Heart left ventricle (tissue), 16 donors: ENCODE measurements around the gene ENTPD8. TPM values are rescaled to one million over a fixed set of nuclear protein-coding genes. Genes with fewer than 3 reads are reported as not detected.
A peak's percentile ranks its signal among the peaks of the same experiment; 100 is the strongest.

Experiments
- ATAC-seq, 4 donors: fragments of 200-7000 bp; cut with Tn5 transposase; one replicate each; pipeline ENCODE4 v1.9.1; 2020 to 2022; ENCODE audit warnings: moderate library complexity in 4 of 4, mild to moderate bottlenecking in 3 of 4, moderate number of reproducible peaks in 1 of 4
- DNase-seq, 5 donors: peaks; one replicate each; pipeline ENCODE4 v3.0.0-alpha.2; 2020
- H3K27ac ChIP-seq, 12 donors: fragments of 200-600 bp; sonication (generic) in 4 of 12; one replicate each; pipeline versions ENCODE4 v1.5.0 to v1.8.0; 2016 to 2022; ENCODE audit warnings: mild to moderate bottlenecking in 2 of 12
- H3K27me3 ChIP-seq, 9 donors: fragments of 200-600 bp; sonication (generic) in 2 of 9; one replicate each; pipeline versions ENCODE4 v1.5.1 to v1.8.0; 2016 to 2022; ENCODE audit warnings: mild to moderate bottlenecking in 3 of 9
- H3K36me3 ChIP-seq, 9 donors: fragments of 200-600 bp; sonication (generic) in 2 of 9; one replicate each; pipeline versions ENCODE4 v1.5.0 to v1.8.0; 2018 to 2022; ENCODE audit warnings: mild to moderate bottlenecking in 2 of 9
- H3K4me1 ChIP-seq, 12 donors: fragments of 200-600 bp; sonication (generic) in 4 of 12; one replicate each; pipeline versions ENCODE4 v1.5.0 to v1.8.0; 2016 to 2022; ENCODE audit warnings: mild to moderate bottlenecking in 3 of 12
- H3K4me3 ChIP-seq, 12 donors: fragments of 200-600 bp; sonication (generic) in 4 of 12; one replicate each; pipeline versions ENCODE4 v1.5.0 to v1.8.0; 2017 to 2022; ENCODE audit warnings: mild to moderate bottlenecking in 9 of 12, moderate library complexity in 4 of 12
- H3K9me3 ChIP-seq, 12 donors: fragments of 200-600 bp; sonication (generic) in 4 of 12; one replicate each; pipeline versions ENCODE4 v1.5.0 to v1.8.0; 2016 to 2022; ENCODE audit warnings: mild to moderate bottlenecking in 1 of 12
- CTCF ChIP-seq, 12 donors: fragments of 200-600 bp; sonication (generic) in 4 of 12; IDR thresholded peaks; one replicate each; pipeline versions ENCODE4 v1.5.0 to v1.8.0; 2018 to 2022; ENCODE audit warnings: antibody characterized with exemption in 12 of 12, mild to moderate bottlenecking in 5 of 12
- POLR2A ChIP-seq, 2 donors: fragments of 450-650 bp; IDR thresholded peaks; one replicate each; pipeline ENCODE4 v1.6.1; 2017; ENCODE audit warnings: antibody characterized with exemption in 2 of 2, mild to moderate bottlenecking in 2 of 2, moderate library complexity in 2 of 2
- WGBS, 4 donors: extraction: QIAGEN DNeasy Blood & Tissue Kit in 2 of 4; methylation state at CpG; one replicate each; pipeline versions ENCODE4 v1.1.5 to v1.1.7; 2013 to 2018; 5-methylcytosine and 5-hydroxymethylcytosine counted together
- intact Hi-C, 10 donors: fragments of 100-400 bp; cut with DNase I; formaldehyde crosslinking; loops; one replicate each; pipeline versions ENCODE4 v1.11.1 to v1.14.2; 2022
- polyA plus RNA-seq, 2 donors: library from polyadenylated mRNA; stranded (reverse); fragments of 200-250 nt; gene quantifications; one replicate each; pipeline ENCODE4 v1.2.3, GENCODE V29; 2013
- total RNA-seq, 9 donors: library from RNA; depleted of rRNA in 2 of 9; stranded (reverse); fragments of >200 nt in 2 of 9; fragmentation: NEBNext Ultra II Directional in 3 of 9; extraction: Animal tissue kit (Norgen Biotek cat#: 25700) in 3 of 9; gene quantifications; one replicate each; pipeline versions ENCODE4 v1.1.0 to v1.2.4, GENCODE V29; 2016 to 2023
- donor health status: ischemic (EF 13 %, LVEDD 7.1; RV severe dilation, severe dysfunction).
- donor health status: healthy with polysubstance abuse.
- donor health status: DM: no; HTN: yes; CAD: no.
- donor health status: DM: no; HTN: no; CAD: no.
- donor health status: ischemic (EF 25% LVEDD 6.9; RV normal size, moderate dysfunction).
- donor health status: ischemic (EF 25% LVEDD 5.7; RV mildly dilated, moderate dysfunction).
- donor health status: healthy.
- donor health status: DM: yes; HTN: yes; CAD: no.
- donor health status: ischemic (EF 35%, LVEDD 5.7; RV mildly dilated, moderate dysfunction).
- donor health status: nonischemic (EF 11% LVEDD 7.7; RV severe dilation, severe dysfunction).
- donor health status: DM: yes; HTN: yes; CAD: no.
- donor health status: PGD.
- donor health status: ischemic (EF 29% LVEDD 5.4; RV normal size, mild dysfunction).
- donor health status: nonischemic (EF 23%, LVEDD 6.1; RV moderate dilation, normal function).

The ENTPD8 gene
- total and polyA plus RNA-seq, 11 donors = not detected

- Histone ChIP-seq H3K27me3 (no peaks in the 10 kb centered on the region), H3K9me3 (no peaks in the 10 kb centered on the region), H3K4me1 (peaks cover 0 to 30% (median 8%) of the 10 kb centered on the region in 12 donors), H3K36me3 (peaks cover 0 to 16% (median 3%) of the 10 kb centered on the region in 9 donors), H3K4me3 (no peak overlapping the region), H3K27ac (no peak overlapping the region)
- DNase-seq (peak in 3 of 5 donors; percentile 21 to 61 (median 23)), ATAC-seq (no peak)
- 88 to 92% (median 91%) methylated on average over 11 to 18 of the region's 18 CpGs for WGBS, 4 donors
- intact Hi-C loops = no loop called here
- TF ChIP-seq POLR2A (IDR thresholded peaks at IDR 0.05) = no peak
- no peak for TF ChIP-seq CTCF (IDR thresholded peaks at IDR 0.05)
These were observed 8.9 kb upstream of the ENTPD8 start for GRCh38 chr9:137449931-137450538.

GRCh38 chr9:137449081-137449844 lies 8.1 kb upstream of the ENTPD8 start:
- intact Hi-C loops = no loop called here
- TF ChIP-seq CTCF (IDR thresholded peaks at IDR 0.05) (no peak), POLR2A (IDR thresholded peaks at IDR 0.05) (no peak)
- 88 to 90% (median 88%) methylated on average over 17 to 36 of the region's 36 CpGs for WGBS, 4 donors
- H3K36me3 ChIP-seq = peaks cover 0 to 16% (median 3%) of the 10 kb centered on the region in 9 donors
- peaks cover 0 to 24% (median under 1%) of the 10 kb centered on the region in 12 donors for H3K4me1 ChIP-seq
- H3K4me3 ChIP-seq = no peak overlapping the region
- no peaks in the 10 kb centered on the region for H3K9me3 ChIP-seq
- H3K27me3 ChIP-seq = peaks cover 0 to 4% (median 0%) of the 10 kb centered on the region in 9 donors
- no peak overlapping the region for H3K27ac ChIP-seq
- no peak for ATAC-seq
- DNase-seq = peak in 2 of 5 donors; percentile 17 to 37

GRCh38 chr9:137448602-137448962 lies 7.4 kb upstream of the ENTPD8 start:
- H3K27me3 ChIP-seq = peaks cover 0 to 11% (median 0%) of the 10 kb centered on the region in 9 donors
- ATAC-seq = no peak
- 86 to 95% (median 92%) methylated on average over 9 to 16 of the region's 16 CpGs for WGBS, 4 donors
- intact Hi-C loops = no loop called here
- DNase-seq = peak in 3 of 5 donors; percentile 11 to 51 (median 14)
- TF ChIP-seq POLR2A (IDR thresholded peaks at IDR 0.05) (no peak), CTCF (IDR thresholded peaks at IDR 0.05) (no peak)
- peaks cover 0 to 21% (median 0%) of the 10 kb centered on the region in 12 donors for H3K4me1 ChIP-seq
- H3K9me3 ChIP-seq = no peaks in the 10 kb centered on the region
- peaks cover 0 to 16% (median 3%) of the 10 kb centered on the region in 9 donors for H3K36me3 ChIP-seq
- H3K27ac ChIP-seq = no peak overlapping the region
- no peak overlapping the region for H3K4me3 ChIP-seq
